ENCODE measurements around the gene NPC1L1.
"Not testable (repeated sequence)": the region's sequence is repeated elsewhere in the genome, so short reads cannot be mapped to it uniquely, and the experiment has no call there.

Gene NPC1L1

GRCh38 chr7:44506592-44507288 lies 34.4 kb downstream of the NPC1L1 start:
- not testable (repeated sequence) for DNase-seq (ENCODE audit: low read depth in 3 of 3)

- no peak for DNase-seq (ENCODE audit: low read depth in 3 of 3)
Measured at GRCh38 chr7:44505595-44505994, 35.5 kb downstream of the NPC1L1 start.

- DNase-seq (ENCODE audit: low read depth in 3 of 3), result no peak
Measured at GRCh38 chr7:44498230-44498954, 42.7 kb downstream of the NPC1L1 start.

GRCh38 chr7:44497155-44498027 lies 43.7 kb downstream of the NPC1L1 start:
- no peak for DNase-seq (ENCODE audit: low read depth in 3 of 3)

GRCh38 chr7:44496385-44496784 lies 44.7 kb downstream of the NPC1L1 start:
- no peak for DNase-seq (ENCODE audit: low read depth in 3 of 3)

- no peak for DNase-seq (ENCODE audit: low read depth in 3 of 3)
Measured at GRCh38 chr7:44494960-44495359, 46.2 kb downstream of the NPC1L1 start.

GRCh38 chr7:44491229-44491628 lies 49.9 kb downstream of the NPC1L1 start:
- DNase-seq (ENCODE audit: low read depth in 3 of 3), result no peak

- peak; percentile 57 to 67 (median 66) for DNase-seq (ENCODE audit: low read depth in 3 of 3)
Measured at GRCh38 chr7:44490351-44491200, 50.6 kb downstream of the NPC1L1 start, which contains the start of gene NUDCD3. TSS of gene NUDCD3 (minus strand) at chr7:44490658. CDS start at chr7:44490600, 58 bp downstream.

GRCh38 chr7:44489955-44490350 lies 51.2 kb downstream of the NPC1L1 start:
- peak in 1 of 3 donors; percentile 12 for DNase-seq (ENCODE audit: low read depth in 3 of 3)

- no peak for DNase-seq (ENCODE audit: low read depth in 3 of 3)
Measured at GRCh38 chr7:44488955-44489354, 52.2 kb downstream of the NPC1L1 start.

GRCh38 chr7:44486693-44487092 lies 54.4 kb downstream of the NPC1L1 start:
- no peak for DNase-seq (ENCODE audit: low read depth in 3 of 3)

- DNase-seq (ENCODE audit: low read depth in 3 of 3), result no peak
Measured at GRCh38 chr7:44486001-44486400, 55.1 kb downstream of the NPC1L1 start.

- DNase-seq (ENCODE audit: low read depth in 3 of 3), result no peak
Measured at GRCh38 chr7:44484482-44485313, 56.4 kb downstream of the NPC1L1 start.

- no peak for DNase-seq (ENCODE audit: low read depth in 3 of 3)
Measured at GRCh38 chr7:44482502-44483485, 58.3 kb downstream of the NPC1L1 start.

- no peak for DNase-seq (ENCODE audit: low read depth in 3 of 3)
Measured at GRCh38 chr7:44477938-44478337, 63.2 kb downstream of the NPC1L1 start.

GRCh38 chr7:44477063-44477830 lies 63.9 kb downstream of the NPC1L1 start:
- DNase-seq (ENCODE audit: low read depth in 3 of 3), result peak; percentile 14 to 43 (median 39)

GRCh38 chr7:44476313-44476712 lies 64.8 kb downstream of the NPC1L1 start:
- DNase-seq (ENCODE audit: low read depth in 3 of 3), result no peak

GRCh38 chr7:44473295-44473694 lies 67.8 kb downstream of the NPC1L1 start:
- no peak for DNase-seq (ENCODE audit: low read depth in 3 of 3)
